Pancreas (tissue), 10 donors: Measurements from ENCODE around the gene SMAD3. TPM values are rescaled to one million over a fixed set of nuclear protein-coding genes. Genes with fewer than 3 reads are reported as not detected.
A peak's percentile ranks its signal among the peaks of the same experiment; 100 is the strongest.
"Not testable (repeated sequence)": the region's sequence is repeated elsewhere in the genome, so short reads cannot be mapped to it uniquely, and the experiment has no call there.

Source experiments
- ATAC-seq, 4 donors: fragments of 200-7000 bp; cut with Tn5 transposase; one replicate each; pipeline versions ENCODE4 v1.8.0 to v1.9.1; 2020; ENCODE audit warnings: mild to moderate bottlenecking in 4 of 4, moderate library complexity in 4 of 4
- DNase-seq, 6 donors: peaks; one replicate each; pipeline ENCODE4 v3.0.0-alpha.2; 2020
- FAIRE-seq: peaks from 2 replicates; lab custom pipeline; 2012; peaks lifted over from hg19 to GRCh38; lab: Jason Lieb, UNC
- H3K27ac ChIP-seq, 4 donors: fragments of 200-600 bp; sonication (generic); 1 replicate in 3 of 4; 2 replicates in 1 of 4; pipeline versions ENCODE4 v1.5.0 to v1.8.0; 2020
- H3K27me3 ChIP-seq, 4 donors: fragments of 200-600 bp; one replicate each; pipeline ENCODE4 v1.8.0; 2021
- H3K36me3 ChIP-seq, 3 donors: fragments of 200-600 bp; sonication (generic) in 1 of 3; one replicate each; pipeline versions ENCODE4 v1.5.0 to v1.8.0; 2020 to 2021
- H3K4me1 ChIP-seq, 3 donors: fragments of 200-600 bp; one replicate each; pipeline ENCODE4 v1.8.0; 2021
- H3K4me3 ChIP-seq, 4 donors: fragments of 200-600 bp; sonication (generic) in 2 of 4; one replicate each; pipeline versions ENCODE4 v1.5.0 to v1.8.0; 2020 to 2021
- H3K9me3 ChIP-seq, 4 donors: fragments of 200-600 bp; one replicate each; pipeline ENCODE4 v1.8.0; 2021
- CTCF ChIP-seq, 4 donors: fragments of 200-600 bp; sonication (generic) in 3 of 4; IDR thresholded peaks; one replicate each; pipeline versions ENCODE4 v1.5.0 to v1.8.0; 2021; ENCODE audit warnings: antibody characterized with exemption in 4 of 4
- WGBS, 2 donors: extraction: QIAGEN DNeasy Blood & Tissue Kit; methylation state at CpG; one replicate each; pipeline ENCODE4 v1.1.7; 2013; 5-methylcytosine and 5-hydroxymethylcytosine counted together
- intact Hi-C, 3 donors: fragments of 100-400 bp; cut with DNase I; formaldehyde crosslinking; loops; one replicate each; pipeline versions ENCODE4 v1.11.1 to v1.14.2; 2022
- polyA plus RNA-seq, 2 donors: library from polyadenylated mRNA; stranded (reverse); fragments of 200-250 nt; gene quantifications; one replicate each; pipeline ENCODE4 v1.2.3, GENCODE V29; 2013
- total RNA-seq, 6 donors: library from RNA; stranded (reverse); fragmentation: NEBNext Ultra II Directional in 4 of 6; extraction: Animal tissue kit (Norgen Biotek cat#: 25700) in 4 of 6; gene quantifications; one replicate each; pipeline versions ENCODE4 v1.2.1 to v1.2.4, GENCODE V29; 2021 to 2023
- donor health status: healthy with polysubstance abuse.
- donor health status: DM: no; HTN: no; CAD: no; lungs with moderate emphysema.
- donor health status: DM: no; HTN: no; CAD: no.
- donor health status: control.
- donor health status: control.
- donor health status: Bipolar disorder and iron deficiency.
- donor health status: DM: yes; HTN: yes; CAD: no.
- donor health status: DM: no; HTN: no; CAD: no.
- donor health status: DM: no; HTN: no; CAD: no.
- donor health status: DM: yes; HTN: yes; CAD: no.

The SMAD3 gene
- total and polyA plus RNA-seq, 8 donors: 7.9 to 42.5 (median 21.4) TPM

- WGBS, 2 donors: 80 to 91% methylated on average over 6 of the region's 6 CpGs
- ATAC-seq: no peak
- no peak for DNase-seq
- peak overlapping the region; percentile 7 to 80 (median 59) for H3K27ac ChIP-seq
- TF ChIP-seq CTCF (IDR thresholded peaks at IDR 0.05): no peak
- H3K9me3 ChIP-seq: no peaks in the 10 kb centered on the region
- H3K27me3 ChIP-seq: no peaks in the 10 kb centered on the region
- H3K4me1 ChIP-seq: peaks cover 27 to 74% (median 44%) of the 10 kb centered on the region in 3 donors
- H3K4me3 ChIP-seq: no peak overlapping the region
- H3K36me3 ChIP-seq: no peaks in the 10 kb centered on the region
- no peak for FAIRE-seq
- intact Hi-C loops: no loop called here
Observed at GRCh38 chr15:67149068-67149772, 83.8 kb downstream of the SMAD3 start.

- H3K4me3 ChIP-seq: no peak overlapping the region
- no peak for DNase-seq
- H3K36me3 ChIP-seq: no peaks in the 10 kb centered on the region
- ATAC-seq: no peak
- peak overlapping the region; percentile 7 to 80 (median 59) for H3K27ac ChIP-seq
- H3K27me3 ChIP-seq: no peaks in the 10 kb centered on the region
- WGBS, 2 donors: 62 to 73% methylated on average over 1 of the region's 1 CpG
- TF ChIP-seq CTCF (IDR thresholded peaks at IDR 0.05): no peak
- intact Hi-C loops: no loop called here
- FAIRE-seq: no peak
- H3K4me1 ChIP-seq: peaks cover 23 to 74% (median 44%) of the 10 kb centered on the region in 3 donors
- H3K9me3 ChIP-seq: no peaks in the 10 kb centered on the region
Observed at GRCh38 chr15:67149773-67150022, 84.3 kb downstream of the SMAD3 start.

GRCh38 chr15:67150023-67150860, 84.8 kb downstream of the SMAD3 start:
- TF ChIP-seq CTCF (IDR thresholded peaks at IDR 0.05): no peak
- Histone ChIP-seq H3K27me3 (no peaks in the 10 kb centered on the region), H3K27ac (peak overlapping the region; percentile 35 to 80 (median 59)), H3K36me3 (no peaks in the 10 kb centered on the region), H3K4me3 (no peak overlapping the region), H3K9me3 (no peaks in the 10 kb centered on the region), H3K4me1 (peaks cover 20 to 69% (median 44%) of the 10 kb centered on the region in 3 donors)
- intact Hi-C loops: no loop called here
- 34 to 37% methylated on average over 16 of the region's 16 CpGs for WGBS, 2 donors
- ATAC-seq: peak; percentile 74 to 82 (median 80)
- no peak for FAIRE-seq
- DNase-seq: peak in 4 of 6 donors; percentile 62 to 74 (median 70)

GRCh38 chr15:67152429-67152828, 87.0 kb downstream of the SMAD3 start:
- no peak for DNase-seq
- no peak for ATAC-seq
- no peak for FAIRE-seq
- H3K36me3 ChIP-seq: no peaks in the 10 kb centered on the region
- H3K9me3 ChIP-seq: no peaks in the 10 kb centered on the region
- TF ChIP-seq CTCF (IDR thresholded peaks at IDR 0.05): no peak
- intact Hi-C loops: no loop called here
- H3K4me1 ChIP-seq: peaks cover 10 to 47% (median 30%) of the 10 kb centered on the region in 3 donors
- H3K4me3 ChIP-seq: no peak overlapping the region
- H3K27me3 ChIP-seq: no peaks in the 10 kb centered on the region
- H3K27ac ChIP-seq: no peak overlapping the region
- 48 to 56% methylated on average over 1 of the region's 1 CpG for WGBS, 2 donors

GRCh38 chr15:67153044-67153443, 87.6 kb downstream of the SMAD3 start:
- H3K27me3 ChIP-seq, intact Hi-C loops, H3K36me3 ChIP-seq, H3K9me3 ChIP-seq, DNase-seq, H3K4me3 ChIP-seq, FAIRE-seq, H3K27ac ChIP-seq: not testable (repeated sequence)
- WGBS, 2 donors: 46 to 52% methylated on average over 6 of the region's 6 CpGs
- ATAC-seq: peak in 1 of 4 donors; percentile 6
- H3K4me1 ChIP-seq: peaks cover 7 to 43% (median 23%) of the 10 kb centered on the region in 3 donors
